Measurements from ENCODE around the gene YBEY.

DNA sequence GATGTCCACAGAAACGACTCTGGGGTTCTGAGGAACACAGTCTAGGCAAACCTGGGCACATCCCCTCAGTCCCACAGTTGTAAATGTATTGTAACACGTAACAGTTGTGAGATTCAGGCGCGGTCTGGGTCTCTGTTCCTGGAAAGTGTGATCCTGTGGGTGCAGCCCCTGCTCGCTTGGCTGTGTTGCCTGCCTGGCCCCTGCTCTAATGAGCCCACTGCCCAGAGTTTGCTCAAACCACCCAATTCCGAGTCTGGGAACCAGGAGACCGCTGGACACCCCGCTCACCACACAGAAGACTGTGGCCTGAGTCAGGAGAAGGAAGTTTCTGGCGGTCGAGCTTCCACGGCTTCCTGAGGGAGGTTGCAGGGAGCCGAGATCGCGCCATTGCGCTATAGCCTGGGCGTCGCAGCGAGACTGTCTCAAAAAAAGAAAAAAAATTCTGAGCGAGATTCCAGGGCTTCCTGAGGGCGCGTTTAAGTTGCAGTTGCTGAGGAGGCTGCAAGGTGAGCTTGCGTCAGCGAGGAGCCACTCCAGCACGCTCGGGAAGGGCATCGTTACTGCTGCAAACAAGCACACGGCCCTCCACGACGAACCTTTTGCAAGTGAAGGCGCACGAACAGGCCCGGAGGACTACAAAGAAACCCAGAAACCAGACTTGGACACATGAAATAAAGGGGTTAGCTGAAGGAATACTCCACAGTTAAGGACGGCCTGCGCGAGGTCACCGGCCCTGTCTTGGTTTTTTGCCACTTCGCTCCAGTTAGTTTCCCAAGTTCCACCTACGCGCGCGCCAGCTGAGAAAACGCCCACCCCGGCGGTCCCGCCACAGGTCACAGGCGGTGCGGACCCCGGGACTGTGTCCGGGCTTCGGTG, 36.4 kb downstream of the YBEY start:
- TF ChIP-seq, protein P1, sequence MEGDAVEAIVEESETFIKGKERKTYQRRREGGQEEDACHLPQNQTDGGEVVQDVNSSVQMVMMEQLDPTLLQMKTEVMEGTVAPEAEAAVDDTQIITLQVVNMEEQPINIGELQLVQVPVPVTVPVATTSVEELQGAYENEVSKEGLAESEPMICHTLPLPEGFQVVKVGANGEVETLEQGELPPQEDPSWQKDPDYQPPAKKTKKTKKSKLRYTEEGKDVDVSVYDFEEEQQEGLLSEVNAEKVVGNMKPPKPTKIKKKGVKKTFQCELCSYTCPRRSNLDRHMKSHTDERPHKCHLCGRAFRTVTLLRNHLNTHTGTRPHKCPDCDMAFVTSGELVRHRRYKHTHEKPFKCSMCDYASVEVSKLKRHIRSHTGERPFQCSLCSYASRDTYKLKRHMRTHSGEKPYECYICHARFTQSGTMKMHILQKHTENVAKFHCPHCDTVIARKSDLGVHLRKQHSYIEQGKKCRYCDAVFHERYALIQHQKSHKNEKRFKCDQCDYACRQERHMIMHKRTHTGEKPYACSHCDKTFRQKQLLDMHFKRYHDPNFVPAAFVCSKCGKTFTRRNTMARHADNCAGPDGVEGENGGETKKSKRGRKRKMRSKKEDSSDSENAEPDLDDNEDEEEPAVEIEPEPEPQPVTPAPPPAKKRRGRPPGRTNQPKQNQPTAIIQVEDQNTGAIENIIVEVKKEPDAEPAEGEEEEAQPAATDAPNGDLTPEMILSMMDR (IDR thresholded peaks at IDR 0.05), result no peak
- TF ChIP-seq POLR2A (IDR thresholded peaks at IDR 0.05), result no peak

Measured in breast epithelium (tissue), 3 donors.